Suppressor macrophage treated with lipopolysaccharide for 4 hours (primary cell): ENCODE measurements around the gene MAML3.

Experiments
- DNase-seq: peaks from one replicate; pipeline ENCODE4 v3.0.0-alpha.2; 2020

Gene MAML3

DNA sequence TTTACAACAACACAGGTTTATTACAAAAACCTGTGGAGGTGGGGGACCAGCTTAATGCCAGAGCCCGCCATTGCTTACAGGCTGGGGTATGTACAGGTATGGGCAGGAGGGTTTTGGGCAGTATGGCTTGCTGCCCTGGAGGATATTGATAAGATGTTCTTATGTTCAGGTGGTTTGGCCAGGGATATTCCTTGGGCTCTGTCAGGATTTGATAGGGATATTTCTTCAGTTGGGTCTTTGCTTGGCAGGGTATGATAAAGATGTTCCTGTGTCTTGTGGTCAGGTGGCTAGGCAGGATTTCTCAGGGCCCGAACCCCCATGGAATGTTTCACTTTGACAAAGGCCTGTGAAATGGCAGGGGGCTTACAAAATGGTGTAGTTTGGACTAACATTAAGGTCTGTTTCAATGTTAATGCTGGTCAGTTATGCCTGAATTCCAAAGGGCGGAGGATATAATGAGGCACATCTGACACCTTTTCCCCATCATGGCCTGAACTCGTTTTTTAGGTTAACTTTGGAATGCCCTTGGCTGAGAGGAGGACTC is 485.3 kb downstream of the MAML3 start:
- no peak for DNase-seq

DNA sequence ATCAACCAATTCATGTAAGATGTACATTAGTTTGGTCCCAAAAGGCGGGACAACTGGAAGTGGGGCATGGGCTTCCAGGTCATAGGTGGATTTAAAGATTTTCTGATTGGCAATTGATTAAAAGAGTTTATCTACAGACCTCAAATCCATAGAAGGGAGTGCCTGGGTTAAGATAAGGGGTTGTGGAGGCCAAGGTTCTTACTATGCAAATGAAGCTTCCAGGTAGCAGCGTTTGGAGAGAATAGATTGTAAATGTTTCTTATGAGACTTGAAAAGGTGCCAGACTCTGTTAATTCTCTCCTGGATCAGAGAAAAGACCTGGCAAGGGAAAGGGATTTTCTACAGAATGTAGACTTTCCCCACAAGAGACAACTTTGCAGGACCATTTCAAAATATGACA is 485.9 kb downstream of the MAML3 start:
- DNase-seq, result no peak
